EL (cell line): ENCODE measurements around the gene TOMM40.
"Not testable (repeated sequence)": the region's sequence is repeated elsewhere in the genome, so short reads cannot be mapped to it uniquely, and the experiment has no call there.

Source experiments
- DNase-seq: peaks from one replicate; pipeline ENCODE4 v3.0.0-alpha.2; 2016

Gene TOMM40

GRCh38 chr19:44872661-44873060 is 18.4 kb upstream of the TOMM40 start:
- DNase-seq: no peak

- no peak for DNase-seq
Observed at GRCh38 chr19:44874317-44874716, 16.7 kb upstream of the TOMM40 start.

GRCh38 chr19:44875666-44876451 is 15.2 kb upstream of the TOMM40 start:
- peak; percentile 81 for DNase-seq

GRCh38 chr19:44876930-44877535 is 14.0 kb upstream of the TOMM40 start:
- no peak for DNase-seq

GRCh38 chr19:44878120-44878865 is 12.8 kb upstream of the TOMM40 start:
- no peak for DNase-seq

GRCh38 chr19:44879309-44880065 is 11.6 kb upstream of the TOMM40 start:
- DNase-seq: no peak

- DNase-seq: no peak
Observed at GRCh38 chr19:44882063-44882462, 9.0 kb upstream of the TOMM40 start.

- DNase-seq: not testable (repeated sequence)
Observed at GRCh38 chr19:44882619-44883397, 8.2 kb upstream of the TOMM40 start.

- DNase-seq: peak; percentile 68
Observed at GRCh38 chr19:44883922-44884321, 7.1 kb upstream of the TOMM40 start.

GRCh38 chr19:44884566-44884965 is 6.5 kb upstream of the TOMM40 start:
- no peak for DNase-seq

- DNase-seq: no peak
Observed at GRCh38 chr19:44886141-44886540, 4.9 kb upstream of the TOMM40 start.

- no peak for DNase-seq
Observed at GRCh38 chr19:44887648-44888047, 3.4 kb upstream of the TOMM40 start.

- not testable (repeated sequence) for DNase-seq
Observed at GRCh38 chr19:44888335-44888734, 2.7 kb upstream of the TOMM40 start.

- DNase-seq: no peak
Observed at GRCh38 chr19:44889830-44890365, 1.2 kb upstream of the TOMM40 start.

- DNase-seq: peak; percentile 100
Observed at GRCh38 chr19:44890366-44891015, 563 bp upstream of the TOMM40 start.

GRCh38 chr19:44892932-44893331 is 1.9 kb downstream of the TOMM40 start:
- no peak for DNase-seq

- DNase-seq: no peak
Observed at GRCh38 chr19:44893332-44894051, 2.4 kb downstream of the TOMM40 start.

- no peak for DNase-seq
Observed at GRCh38 chr19:44894052-44894400, 3.0 kb downstream of the TOMM40 start.

GRCh38 chr19:44894946-44895345 is 3.9 kb downstream of the TOMM40 start:
- no peak for DNase-seq

GRCh38 chr19:44897835-44898234 is 6.8 kb downstream of the TOMM40 start:
- DNase-seq: no peak
